HUES6 (cell line): ENCODE results near the gene DCUN1D3.

Experiments used
- H3K27ac ChIP-seq: 2 replicates; pipeline ENCODE4 v1.7.0; 2013; ENCODE audit warnings: low read depth, mild to moderate bottlenecking, low read length, inconsistent platforms
- H3K27me3 ChIP-seq: 2 replicates; pipeline ENCODE4 v1.6.1; 2013; ENCODE audit warnings: low read length; ENCODE audit not compliant: control insufficient read depth, insufficient read depth
- H3K36me3 ChIP-seq: 2 replicates; pipeline ENCODE4 v1.6.1; 2013; ENCODE audit warnings: low read length; ENCODE audit not compliant: control insufficient read depth, insufficient read depth
- H3K4me1 ChIP-seq: 2 replicates; pipeline ENCODE4 v1.6.1; 2013; ENCODE audit warnings: low read length; ENCODE audit not compliant: control insufficient read depth, insufficient read depth
- H3K4me3 ChIP-seq: 2 replicates; pipeline ENCODE4 v1.5.1; 2013; ENCODE audit warnings: low read depth, low read length
- H3K9ac ChIP-seq: one replicate; pipeline ENCODE4 v1.6.1; 2013; ENCODE audit warnings: mild to moderate bottlenecking, low read length
- H3K9me3 ChIP-seq: 2 replicates; pipeline ENCODE4 v1.6.1; 2013; ENCODE audit warnings: low read depth, low read length; ENCODE audit not compliant: control insufficient read depth, insufficient read depth

DCUN1D3 gene

GRCh38 chr16:20847550-20847949 lies 52.6 kb downstream of the DCUN1D3 start:
- no peak overlapping the region for H3K27ac ChIP-seq
- no peaks in the 10 kb centered on the region for H3K27me3 ChIP-seq
- no peaks in the 10 kb centered on the region for H3K4me1 ChIP-seq
- peaks cover 24% of the 10 kb centered on the region for H3K36me3 ChIP-seq
- H3K9ac ChIP-seq: no peak overlapping the region
- H3K9me3 ChIP-seq: no peaks in the 10 kb centered on the region
- H3K4me3 ChIP-seq: no peak overlapping the region

- Histone ChIP-seq H3K27me3 (no peaks in the 10 kb centered on the region), H3K4me3 (no peak overlapping the region), H3K36me3 (peaks cover 30% of the 10 kb centered on the region), H3K9ac (no peak overlapping the region), H3K27ac (no peak overlapping the region), H3K4me1 (no peaks in the 10 kb centered on the region), H3K9me3 (no peaks in the 10 kb centered on the region)
Measured at GRCh38 chr16:20846551-20846950, 53.6 kb downstream of the DCUN1D3 start.

- Histone ChIP-seq H3K27ac (no peak overlapping the region), H3K36me3 (peaks cover 30% of the 10 kb centered on the region), H3K9me3 (no peaks in the 10 kb centered on the region), H3K4me1 (no peaks in the 10 kb centered on the region), H3K27me3 (no peaks in the 10 kb centered on the region), H3K9ac (no peak overlapping the region), H3K4me3 (no peak overlapping the region)
Measured at GRCh38 chr16:20846030-20846429, 54.1 kb downstream of the DCUN1D3 start.

- H3K4me1 ChIP-seq: no peaks in the 10 kb centered on the region
- H3K4me3 ChIP-seq: no peak overlapping the region
- H3K9me3 ChIP-seq: no peaks in the 10 kb centered on the region
- no peaks in the 10 kb centered on the region for H3K27me3 ChIP-seq
- no peak overlapping the region for H3K27ac ChIP-seq
- H3K36me3 ChIP-seq: peaks cover 38% of the 10 kb centered on the region
- H3K9ac ChIP-seq: no peak overlapping the region
Measured at GRCh38 chr16:20844588-20844987, 55.6 kb downstream of the DCUN1D3 start.

- Histone ChIP-seq H3K27me3 (no peaks in the 10 kb centered on the region), H3K36me3 (peaks cover 40% of the 10 kb centered on the region), H3K27ac (0 out of 2 replicates have a peak overlapping the region, but pooled peaks have one; percentile 23), H3K9me3 (no peaks in the 10 kb centered on the region), H3K9ac (no peak overlapping the region), H3K4me1 (no peaks in the 10 kb centered on the region), H3K4me3 (no peak overlapping the region)
Measured at GRCh38 chr16:20844054-20844453, 56.1 kb downstream of the DCUN1D3 start.

- H3K36me3 ChIP-seq: peaks cover 48% of the 10 kb centered on the region
- 0 out of 2 replicates have a peak, but pooled peaks cover 5% of the 10 kb centered on the region for H3K9me3 ChIP-seq
- no peaks in the 10 kb centered on the region for H3K27me3 ChIP-seq
- H3K27ac ChIP-seq: no peak overlapping the region
- H3K4me1 ChIP-seq: no peaks in the 10 kb centered on the region
- H3K4me3 ChIP-seq: no peak overlapping the region
- no peak overlapping the region for H3K9ac ChIP-seq
Measured at GRCh38 chr16:20839504-20839903, 60.7 kb downstream of the DCUN1D3 start.

GRCh38 chr16:20838240-20838639 lies 61.9 kb downstream of the DCUN1D3 start:
- no peak overlapping the region for H3K4me3 ChIP-seq
- H3K9me3 ChIP-seq: 0 out of 2 replicates have a peak, but pooled peaks cover 5% of the 10 kb centered on the region
- H3K27me3 ChIP-seq: no peaks in the 10 kb centered on the region
- no peak overlapping the region for H3K9ac ChIP-seq
- H3K27ac ChIP-seq: no peak overlapping the region
- H3K36me3 ChIP-seq: peaks cover 52% of the 10 kb centered on the region
- H3K4me1 ChIP-seq: no peaks in the 10 kb centered on the region

- H3K27ac ChIP-seq: no peak overlapping the region
- no peak overlapping the region for H3K4me3 ChIP-seq
- H3K36me3 ChIP-seq: peaks cover 51% of the 10 kb centered on the region
- 0 out of 2 replicates have a peak, but pooled peaks cover 5% of the 10 kb centered on the region for H3K9me3 ChIP-seq
- H3K4me1 ChIP-seq: no peaks in the 10 kb centered on the region
- H3K27me3 ChIP-seq: no peaks in the 10 kb centered on the region
- H3K9ac ChIP-seq: no peak overlapping the region
Measured at GRCh38 chr16:20833086-20833485, 67.1 kb downstream of the DCUN1D3 start.

- Histone ChIP-seq H3K9ac (no peak overlapping the region), H3K27ac (no peak overlapping the region), H3K27me3 (no peaks in the 10 kb centered on the region), H3K36me3 (peaks cover 53% of the 10 kb centered on the region), H3K9me3 (no peaks in the 10 kb centered on the region), H3K4me1 (no peaks in the 10 kb centered on the region), H3K4me3 (no peak overlapping the region)
Measured at GRCh38 chr16:20830372-20830771, 69.8 kb downstream of the DCUN1D3 start.

- Histone ChIP-seq H3K9ac (no peak overlapping the region), H3K27ac (no peak overlapping the region), H3K27me3 (no peaks in the 10 kb centered on the region), H3K4me3 (no peak overlapping the region), H3K9me3 (no peaks in the 10 kb centered on the region), H3K4me1 (no peaks in the 10 kb centered on the region), H3K36me3 (peaks cover 55% of the 10 kb centered on the region)
Measured at GRCh38 chr16:20829536-20829935, 70.6 kb downstream of the DCUN1D3 start.

- H3K4me3 ChIP-seq: no peak overlapping the region
- H3K36me3 ChIP-seq: peaks cover 54% of the 10 kb centered on the region
- H3K4me1 ChIP-seq: no peaks in the 10 kb centered on the region
- H3K27me3 ChIP-seq: no peaks in the 10 kb centered on the region
- no peak overlapping the region for H3K27ac ChIP-seq
- no peaks in the 10 kb centered on the region for H3K9me3 ChIP-seq
- no peak overlapping the region for H3K9ac ChIP-seq
Measured at GRCh38 chr16:20826039-20826566, 74.1 kb downstream of the DCUN1D3 start.
